WERI-Rb-1 (cell line): ENCODE measurements around the gene ZNF277.

Experiments
- DNase-seq: peaks from one replicate; pipeline ENCODE4 v3.0.0-alpha.2; 2020
- H3K27ac ChIP-seq: fragments of 250-450 bp; sonication (Bioruptor Pico); 2 replicates; pipeline ENCODE4 v1.5.1; 2020; ENCODE audit warnings: mild to moderate bottlenecking, moderate library complexity
- H3K27me3 ChIP-seq: fragments of 250-450 bp; sonication (Bioruptor Pico); 2 replicates; pipeline ENCODE4 v1.5.1; 2021; ENCODE audit warnings: mild to moderate bottlenecking, low read depth, moderate library complexity; ENCODE audit not compliant: insufficient read depth, severe bottlenecking
- H3K36me3 ChIP-seq: fragments of 250-450 bp; sonication (Bioruptor Pico); 2 replicates; pipeline ENCODE4 v1.5.1; 2020; ENCODE audit warnings: mild to moderate bottlenecking, moderate library complexity
- H3K4me3 ChIP-seq: 2 replicates; pipeline ENCODE4 v1.5.1; 2011; ENCODE audit warnings: low read depth, mild to moderate bottlenecking, control low read depth, low read length
- H3K9me3 ChIP-seq: fragments of 250-450 bp; sonication (Bioruptor Pico); 2 replicates; pipeline ENCODE4 v1.5.1; 2021; ENCODE audit warnings: mild to moderate bottlenecking, moderate library complexity; ENCODE audit not compliant: severe bottlenecking
- CTCF ChIP-seq: IDR thresholded peaks from 2 replicates; pipeline ENCODE4 v1.5.1; 2011; ENCODE audit warnings: low read depth, mild to moderate bottlenecking, control low read depth, inconsistent platforms, low read length

The ZNF277 gene

GRCh38 chr7:112176693-112177415, 29.6 kb upstream of the ZNF277 start:
- no peak for TF ChIP-seq CTCF
- no peak overlapping the region for H3K27ac ChIP-seq
- H3K4me3 ChIP-seq: no peak overlapping the region
- H3K27me3 ChIP-seq: no peaks in the 10 kb centered on the region
- no peak for DNase-seq
- no peaks in the 10 kb centered on the region for H3K36me3 ChIP-seq
- H3K9me3 ChIP-seq: no peaks in the 10 kb centered on the region

DNA sequence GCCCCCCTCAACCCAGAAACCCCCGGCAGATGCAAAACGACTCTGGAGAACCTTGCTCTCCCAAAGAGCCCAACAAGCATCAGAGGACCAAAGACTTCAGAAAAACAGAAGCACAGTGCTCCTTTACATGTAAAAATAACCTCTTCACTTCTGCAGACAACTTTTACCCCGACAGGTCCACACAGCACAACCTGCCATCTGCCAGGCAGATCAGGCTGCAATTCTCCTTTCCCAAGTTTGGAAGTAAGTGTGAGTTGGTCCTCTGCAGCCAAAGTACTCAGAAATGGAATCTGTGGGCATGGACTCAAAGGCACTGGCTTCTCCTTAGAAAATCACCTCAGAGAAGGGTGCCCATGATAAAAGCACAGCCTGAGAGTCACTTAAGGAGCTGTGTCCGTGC, 26.3 kb upstream of the ZNF277 start:
- no peak for TF ChIP-seq CTCF
- DNase-seq: no peak
- H3K36me3 ChIP-seq: no peaks in the 10 kb centered on the region

GRCh38 chr7:112182749-112183148, 23.7 kb upstream of the ZNF277 start:
- TF ChIP-seq CTCF: no peak
- Histone ChIP-seq H3K27me3 (no peaks in the 10 kb centered on the region), H3K27ac (no peak overlapping the region), H3K9me3 (no peaks in the 10 kb centered on the region), H3K36me3 (no peaks in the 10 kb centered on the region), H3K4me3 (no peak overlapping the region)
- no peak for DNase-seq

More for the DNA sequence above, 26.3 kb upstream of the ZNF277 start:
- no peaks in the 10 kb centered on the region for H3K9me3 ChIP-seq
- H3K27me3 ChIP-seq: no peaks in the 10 kb centered on the region
- no peak overlapping the region for H3K4me3 ChIP-seq
- no peak overlapping the region for H3K27ac ChIP-seq

DNA sequence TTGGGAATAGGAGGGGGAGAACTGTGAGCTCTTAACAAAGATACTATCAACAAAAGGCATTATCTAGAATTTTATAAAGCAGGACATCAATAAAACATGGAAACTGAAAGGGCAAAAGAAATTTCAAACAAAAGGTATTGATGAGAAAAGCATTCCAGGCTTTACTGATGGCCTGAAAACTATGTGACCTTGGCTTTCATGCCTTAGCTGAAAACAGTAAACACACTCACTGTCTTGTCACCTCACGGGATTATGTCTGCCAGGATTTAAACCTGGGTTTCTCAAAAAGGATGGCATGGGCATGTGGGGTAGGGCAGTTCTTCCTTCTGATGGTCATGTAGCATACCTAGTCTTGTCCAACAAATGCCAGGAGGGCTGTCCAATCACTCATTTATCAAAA, 23.2 kb upstream of the ZNF277 start:
- Histone ChIP-seq H3K27ac (no peak overlapping the region), H3K27me3 (no peaks in the 10 kb centered on the region), H3K4me3 (no peak overlapping the region), H3K36me3 (no peaks in the 10 kb centered on the region), H3K9me3 (no peaks in the 10 kb centered on the region)
- no peak for TF ChIP-seq CTCF
- DNase-seq: no peak

GRCh38 chr7:112184455-112184854, 22.0 kb upstream of the ZNF277 start:
- H3K27ac ChIP-seq: no peak overlapping the region
- H3K36me3 ChIP-seq: no peaks in the 10 kb centered on the region
- no peak for TF ChIP-seq CTCF
- no peak overlapping the region for H3K4me3 ChIP-seq
- DNase-seq: no peak
- no peaks in the 10 kb centered on the region for H3K9me3 ChIP-seq
- no peaks in the 10 kb centered on the region for H3K27me3 ChIP-seq
